WTC11 (cell line): Measurements from ENCODE around the gene AIF1.

Experiments
- USF1 ChIP-seq: sonication (generic); formaldehyde crosslinking; IDR thresholded peaks from 2 replicates; pipeline ENCODE4 v1.8.0; 2022; ENCODE audit warnings: mild to moderate bottlenecking, missing genetic modification reagents
- ZSCAN18 ChIP-seq: fragments of 250-450 bp; sonication (Bioruptor Pico); IDR thresholded peaks from 2 replicates; pipeline ENCODE4 v2.1.2; 2022; ENCODE audit warnings: mild to moderate bottlenecking, moderate library complexity

- no peak for TF ChIP-seq USF1
- no peak for TF ChIP-seq ZSCAN18 (CRISPR knock-in tag)
Observed at GRCh38 chr6:31642798-31643570, 27.9 kb downstream of the AIF1 start.
